GM19238 (cell line): ENCODE results near the gene DBN1.

ENCODE experiments used
- DNase-seq: peaks from one replicate; pipeline ENCODE4 v3.0.0; 2011; ENCODE audit warnings: low spot score; ENCODE audit not compliant: insufficient read length

The DBN1 gene

DNA sequence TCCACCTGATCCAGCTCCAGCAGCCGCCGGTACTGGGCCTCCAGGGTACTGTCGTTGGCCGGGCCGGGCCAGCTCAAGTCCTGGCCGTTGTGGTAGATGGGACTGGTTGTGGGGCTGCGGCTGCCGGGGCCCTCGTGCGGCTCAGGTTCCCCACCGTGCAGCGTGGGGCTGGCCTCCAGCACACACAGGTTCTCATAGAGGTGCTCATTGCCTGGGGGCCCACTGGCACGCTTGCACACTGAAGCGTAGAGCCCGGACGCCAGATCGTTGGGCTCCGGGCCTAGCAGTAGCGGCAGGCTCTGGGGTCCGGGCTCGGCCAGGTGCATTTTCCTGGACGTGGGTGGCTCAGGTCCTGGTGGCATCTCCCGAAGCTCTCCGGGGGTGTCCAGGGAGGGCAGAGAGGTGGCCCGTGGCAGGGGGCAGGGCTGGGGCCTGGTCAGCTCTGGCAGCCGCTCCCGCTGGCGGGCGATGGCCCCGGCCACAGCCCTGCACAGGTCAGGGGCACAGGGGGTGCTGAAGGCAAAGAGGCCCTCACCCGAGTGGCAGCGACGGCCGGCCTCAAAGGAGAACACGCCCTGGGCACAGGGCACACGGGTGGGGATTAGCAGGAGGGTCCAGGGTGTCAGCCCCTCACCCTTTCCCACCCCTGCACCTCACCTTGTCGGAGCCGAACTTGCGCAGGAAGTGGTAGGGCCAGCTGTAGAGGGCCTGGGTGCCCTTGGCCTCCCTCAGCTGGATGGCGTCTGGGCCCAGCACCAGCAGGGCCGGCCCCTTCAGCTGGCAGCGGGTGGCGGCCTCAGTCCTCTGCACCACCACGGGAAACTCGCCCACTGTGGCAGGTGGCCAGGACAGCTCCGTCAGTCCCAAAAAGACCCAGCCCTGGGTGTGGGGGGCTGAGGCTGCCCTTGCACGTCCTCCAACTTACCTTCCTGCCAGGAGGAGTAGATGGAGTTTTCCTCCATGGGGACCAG, 30.9 kb upstream of the DBN1 start:
- DNase-seq, result no peak

- DNase-seq, result no peak
Observed at GRCh38 chr5:177503351-177504085, 30.1 kb upstream of the DBN1 start.

- no peak for DNase-seq
Observed at GRCh38 chr5:177502886-177503285, 29.5 kb upstream of the DBN1 start.

DNA sequence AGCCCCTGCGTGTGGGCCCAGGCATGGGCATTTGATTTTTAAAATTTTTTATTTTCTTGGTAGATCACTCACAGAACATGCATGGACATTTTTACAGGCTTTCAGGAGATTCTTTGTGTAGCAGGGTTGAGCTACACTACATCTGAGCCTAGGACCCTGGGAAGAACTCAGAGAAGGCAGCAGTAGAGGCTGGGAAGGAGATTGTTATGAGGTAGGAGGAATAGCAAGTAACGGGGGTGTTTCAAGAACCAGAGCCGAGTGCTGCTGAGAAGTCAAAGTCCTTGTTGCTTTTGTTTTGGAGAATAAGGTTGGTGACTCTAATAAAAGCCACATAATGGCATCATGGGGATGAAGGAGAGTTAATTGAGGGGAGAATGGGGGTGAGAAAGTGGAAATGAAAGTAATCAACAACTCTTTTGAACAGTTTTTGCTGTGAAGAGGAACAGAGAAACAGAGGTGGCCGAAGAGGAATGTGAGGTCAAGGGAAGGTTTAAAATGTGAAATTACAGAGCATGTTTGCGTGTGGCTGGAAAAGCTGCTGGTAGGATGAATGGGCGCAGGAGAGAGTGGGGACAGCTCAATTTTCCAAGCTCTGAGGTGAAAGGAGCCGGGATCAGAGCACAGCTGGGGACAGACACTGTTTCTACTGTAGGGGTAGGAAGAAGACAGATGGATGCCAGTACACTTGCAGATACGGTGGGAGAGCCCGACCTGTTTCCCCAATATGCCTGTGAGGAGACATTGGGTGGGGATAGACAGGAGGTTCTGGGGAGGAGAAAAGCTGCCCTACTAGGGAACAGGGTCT, 28.6 kb upstream of the DBN1 start:
- peak; percentile 63 for DNase-seq

DNA sequence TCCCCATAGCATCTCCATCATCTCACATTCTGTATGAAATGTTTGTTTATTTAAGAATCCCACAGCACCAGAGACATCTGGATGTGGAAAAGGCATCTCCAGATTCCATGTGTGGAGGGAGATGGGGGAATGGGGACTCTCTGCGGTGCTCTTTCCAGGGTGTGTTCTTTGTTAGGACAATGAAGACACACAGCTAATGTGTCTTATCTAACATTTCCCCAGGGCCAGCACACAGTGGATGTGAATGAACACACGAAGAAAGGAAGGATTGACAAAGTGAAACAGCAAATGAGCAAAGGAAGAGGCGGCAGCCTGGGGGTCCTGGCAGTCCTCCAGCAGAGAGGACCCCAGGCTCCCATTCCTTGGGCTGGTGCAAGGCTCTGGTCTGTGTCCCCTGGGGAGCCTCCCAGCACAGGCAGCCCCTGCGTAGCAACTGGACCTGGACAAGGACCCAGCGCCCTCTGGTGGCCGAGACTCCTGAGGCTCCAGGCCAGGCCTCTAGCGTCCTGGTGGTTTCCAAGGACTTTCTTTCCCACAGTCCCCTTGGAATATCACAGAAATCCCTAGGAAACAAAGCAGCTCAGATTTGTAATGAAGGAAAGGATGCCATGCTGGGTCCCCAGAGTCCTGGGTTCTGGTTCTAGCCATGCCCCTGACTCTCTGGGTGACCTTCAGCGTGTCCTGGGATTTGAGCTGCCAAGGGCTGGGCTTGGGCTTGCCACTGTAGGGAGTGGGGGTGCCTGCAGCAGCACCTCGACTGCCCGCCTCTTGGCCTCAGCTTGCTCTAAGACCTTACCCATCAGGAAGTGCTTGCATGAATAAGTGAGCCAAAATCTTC, 27.5 kb upstream of the DBN1 start:
- DNase-seq, result peak; percentile 80

DNA sequence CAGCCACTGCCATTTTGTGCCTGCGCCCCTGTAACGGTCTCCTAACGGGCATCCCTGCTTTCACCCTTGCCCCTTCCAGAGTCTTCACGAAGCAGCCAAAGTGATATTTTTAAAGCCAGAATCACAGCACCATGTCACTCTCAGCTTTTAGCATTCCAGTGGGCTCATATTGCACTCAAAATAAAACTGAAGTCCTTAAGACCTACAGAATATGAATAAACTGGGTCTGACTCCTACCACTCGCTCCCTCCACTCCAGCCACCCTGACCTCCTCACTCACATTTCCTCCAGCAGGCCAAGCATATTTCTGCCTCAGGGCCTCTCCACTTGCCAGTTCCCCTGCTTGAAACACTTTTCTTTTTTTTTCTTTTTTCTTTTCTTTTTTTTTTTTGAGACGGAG, 26.4 kb upstream of the DBN1 start:
- DNase-seq, result no peak

- no peak for DNase-seq
Observed at GRCh38 chr5:177498013-177498787, 24.8 kb upstream of the DBN1 start.

DNA sequence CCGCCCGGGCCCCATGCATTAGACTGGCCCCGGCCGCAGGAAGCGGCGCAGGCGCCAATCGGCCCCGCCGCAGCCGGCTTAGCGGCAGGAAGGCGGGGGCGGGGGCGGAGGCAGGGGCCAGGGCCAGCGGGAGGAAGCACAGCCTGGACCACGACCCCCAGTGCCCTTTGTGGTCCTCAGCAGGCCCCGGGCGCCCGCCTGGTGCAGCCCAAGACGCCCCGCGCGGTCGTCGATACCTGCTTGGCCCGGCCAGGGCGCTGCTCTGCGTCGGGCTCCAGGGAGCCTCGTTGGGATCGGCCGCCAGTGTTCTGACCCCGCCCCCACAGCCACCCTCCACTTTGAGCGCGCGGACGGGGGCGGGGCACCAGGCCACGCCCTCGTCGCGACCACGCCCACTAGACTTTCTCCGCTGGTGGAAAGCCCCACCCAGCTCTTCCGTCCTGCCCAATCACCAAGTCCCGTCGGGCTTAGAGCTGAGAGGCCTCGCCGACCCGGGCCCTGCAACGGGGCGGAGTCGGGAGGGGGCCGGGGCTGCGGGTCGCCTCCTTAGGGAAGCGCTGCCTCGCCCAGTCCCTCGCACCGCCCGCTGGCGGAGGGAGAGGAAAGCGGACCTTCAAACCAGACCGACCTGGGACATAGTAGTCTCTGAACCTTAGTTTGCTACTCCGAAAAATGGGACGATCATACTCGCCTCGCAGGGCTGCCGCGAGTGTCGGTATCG, 24.0 kb upstream of the DBN1 start, which contains the start of gene PDLIM7:
TSS of gene PDLIM7 (minus strand) at position 313 of the 721 bp plus-strand sequence. CDS start 1,092 bp downstream, outside the sequence.
- DNase-seq, result peak; percentile 95

GRCh38 chr5:177496727-177497291, 23.4 kb upstream of the DBN1 start:
- no peak for DNase-seq

DNA sequence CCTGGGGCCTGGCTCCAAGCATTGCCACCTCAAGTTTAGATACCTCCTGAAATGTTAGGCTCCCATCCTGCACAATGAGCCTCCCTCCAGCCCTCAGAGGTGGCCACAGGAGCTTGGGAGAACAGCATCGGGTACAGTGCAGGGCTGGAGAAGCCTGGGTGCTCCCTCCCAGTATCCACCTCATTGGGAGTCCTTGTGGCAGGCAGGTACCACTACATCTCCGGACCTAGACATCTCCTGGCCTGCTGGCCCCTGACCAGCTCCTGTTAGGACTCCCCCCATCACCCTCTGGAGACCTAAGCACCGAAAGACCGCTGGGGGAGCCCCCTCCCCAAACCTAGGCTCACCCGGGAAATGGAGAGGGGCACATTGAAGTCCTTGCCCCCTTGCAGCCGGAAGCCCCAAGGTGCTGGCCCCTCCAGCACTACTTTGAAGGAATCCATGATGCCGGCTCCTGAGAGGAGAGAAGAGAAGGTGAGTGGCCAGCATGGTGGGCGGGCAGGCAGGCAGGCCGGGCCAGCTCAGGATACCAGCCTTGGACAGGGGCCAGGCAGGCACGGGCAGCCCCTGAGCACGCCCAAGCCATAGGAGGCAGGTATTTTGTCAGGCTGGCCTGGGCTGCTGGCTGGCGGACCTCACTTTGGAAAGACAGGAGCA, 22.8 kb upstream of the DBN1 start:
- DNase-seq, result no peak

- DNase-seq, result no peak
Observed at GRCh38 chr5:177495243-177496060, 22.0 kb upstream of the DBN1 start.

DNA sequence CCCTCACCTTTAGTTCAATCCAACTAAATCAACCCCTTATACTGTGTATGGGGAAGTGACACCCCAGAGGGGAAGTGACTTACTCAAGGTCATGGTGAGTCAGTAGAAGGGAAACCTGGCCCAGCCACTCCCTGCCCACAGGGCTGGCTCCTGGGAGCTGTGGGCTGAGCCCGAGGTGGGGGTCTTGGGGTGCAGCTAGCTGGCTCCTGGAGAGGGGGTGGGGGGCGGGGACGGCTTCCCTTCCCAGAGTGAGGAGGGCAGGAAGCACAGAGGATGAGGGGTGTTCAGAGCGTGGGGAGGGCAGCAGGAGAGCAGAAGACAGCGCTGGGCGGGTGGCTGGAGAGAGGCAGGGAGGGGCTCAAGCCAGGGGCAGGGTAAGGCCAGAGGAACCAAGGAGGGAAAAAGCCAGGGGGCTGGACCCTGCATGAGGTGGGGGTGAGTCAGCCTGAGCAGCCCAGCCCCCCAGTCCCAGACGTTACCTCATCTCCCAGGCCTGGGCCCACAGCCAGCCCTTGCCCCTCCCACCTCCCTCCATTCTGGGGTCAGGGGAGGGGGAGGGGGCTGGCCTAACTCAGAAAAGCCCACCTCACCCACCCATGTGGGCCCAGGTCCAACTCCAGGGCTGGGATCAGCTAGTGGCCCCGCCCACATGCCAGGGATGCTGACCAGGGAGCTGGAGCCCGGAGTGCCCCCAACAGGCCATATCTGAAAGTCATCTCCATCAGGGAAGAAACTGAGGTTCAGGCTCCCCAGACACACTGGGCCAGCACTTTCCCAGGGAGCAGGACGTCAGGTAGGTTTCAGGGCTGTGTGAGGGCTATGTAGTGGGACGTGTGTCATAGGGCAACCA, 21.1 kb upstream of the DBN1 start:
- no peak for DNase-seq

DNA sequence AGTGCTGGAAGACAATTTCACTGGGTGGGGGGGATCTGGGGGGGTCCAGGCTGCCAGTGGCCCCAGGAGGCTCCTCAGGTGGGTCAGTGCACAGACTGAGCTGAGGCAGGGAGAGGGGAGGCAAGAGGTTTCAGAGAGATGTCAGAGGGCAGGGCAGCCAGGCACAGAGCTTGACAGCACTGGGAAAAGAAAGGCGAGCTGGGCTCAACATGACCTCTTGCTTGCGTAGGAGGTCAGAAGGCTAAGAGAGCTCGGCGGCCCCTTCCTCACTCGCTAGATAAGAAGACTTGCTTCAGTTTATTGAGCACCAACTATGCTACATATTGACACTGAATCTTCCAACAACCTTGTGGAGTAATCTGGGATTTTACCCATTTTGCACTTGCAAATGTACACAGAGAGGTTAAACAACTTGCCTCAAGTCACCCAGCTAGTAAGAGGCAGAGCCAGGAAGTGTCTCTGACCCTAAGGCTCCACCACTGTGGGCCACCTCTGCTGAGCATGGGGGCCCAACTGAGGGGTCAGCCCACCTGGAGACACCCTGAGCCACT, 20.4 kb upstream of the DBN1 start:
- no peak for DNase-seq

DNA sequence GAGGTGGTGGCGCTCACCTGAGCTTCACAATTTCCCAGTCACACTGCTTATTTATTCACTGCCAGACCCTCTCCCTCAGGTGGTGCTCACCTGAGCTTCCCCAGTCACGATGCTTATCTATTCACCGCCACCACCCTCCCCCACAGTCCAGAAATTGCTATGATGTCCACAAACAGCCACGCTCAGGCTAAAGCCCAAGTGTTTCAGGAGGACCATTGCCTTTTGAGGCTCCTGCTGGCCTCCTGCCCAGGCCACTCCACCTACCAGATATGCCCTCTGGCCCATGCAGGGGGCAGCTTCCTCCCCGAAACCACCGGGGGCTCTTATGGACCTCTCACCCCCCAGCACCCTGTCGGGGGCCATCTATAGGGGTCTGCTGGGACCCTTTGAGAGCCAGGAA, 19.4 kb upstream of the DBN1 start:
- DNase-seq, result no peak

GRCh38 chr5:177491983-177492746, 18.7 kb upstream of the DBN1 start:
- DNase-seq, result no peak
